HL-60/S4 (cell line): Measurements from ENCODE around the gene TOR1B.
"Not testable (repeated sequence)": the region's sequence is repeated elsewhere in the genome, so short reads cannot be mapped to it uniquely, and the experiment has no call there.

Experiments used
- in situ Hi-C: fragments of 300-500 bp; cut with MboI; formaldehyde crosslinking; loops from 2 replicates; pipeline ENCODE4 v1.14.3; 2022; ENCODE audit warnings: low sequenced_read_pairs

TOR1B gene

DNA sequence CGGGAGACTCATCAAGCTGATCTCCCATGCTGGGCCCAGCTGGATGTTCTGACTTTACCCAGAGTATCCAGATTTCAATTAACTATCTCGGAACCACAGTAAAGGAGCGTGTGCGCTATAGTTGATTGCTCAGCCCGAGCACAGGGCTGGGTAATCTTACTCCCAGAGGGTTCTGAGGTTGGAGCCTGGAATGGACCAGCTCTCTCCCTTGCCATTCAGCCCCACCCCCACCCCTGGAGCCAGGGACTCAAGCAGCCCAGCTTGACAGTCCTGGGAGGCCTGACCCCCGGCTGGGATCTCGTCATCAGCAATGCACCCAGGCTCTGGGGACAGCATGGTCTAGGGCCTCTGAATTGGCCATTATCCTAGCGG is 26.4 kb upstream of the TOR1B start:
- in situ Hi-C loops, result no loop called here

DNA sequence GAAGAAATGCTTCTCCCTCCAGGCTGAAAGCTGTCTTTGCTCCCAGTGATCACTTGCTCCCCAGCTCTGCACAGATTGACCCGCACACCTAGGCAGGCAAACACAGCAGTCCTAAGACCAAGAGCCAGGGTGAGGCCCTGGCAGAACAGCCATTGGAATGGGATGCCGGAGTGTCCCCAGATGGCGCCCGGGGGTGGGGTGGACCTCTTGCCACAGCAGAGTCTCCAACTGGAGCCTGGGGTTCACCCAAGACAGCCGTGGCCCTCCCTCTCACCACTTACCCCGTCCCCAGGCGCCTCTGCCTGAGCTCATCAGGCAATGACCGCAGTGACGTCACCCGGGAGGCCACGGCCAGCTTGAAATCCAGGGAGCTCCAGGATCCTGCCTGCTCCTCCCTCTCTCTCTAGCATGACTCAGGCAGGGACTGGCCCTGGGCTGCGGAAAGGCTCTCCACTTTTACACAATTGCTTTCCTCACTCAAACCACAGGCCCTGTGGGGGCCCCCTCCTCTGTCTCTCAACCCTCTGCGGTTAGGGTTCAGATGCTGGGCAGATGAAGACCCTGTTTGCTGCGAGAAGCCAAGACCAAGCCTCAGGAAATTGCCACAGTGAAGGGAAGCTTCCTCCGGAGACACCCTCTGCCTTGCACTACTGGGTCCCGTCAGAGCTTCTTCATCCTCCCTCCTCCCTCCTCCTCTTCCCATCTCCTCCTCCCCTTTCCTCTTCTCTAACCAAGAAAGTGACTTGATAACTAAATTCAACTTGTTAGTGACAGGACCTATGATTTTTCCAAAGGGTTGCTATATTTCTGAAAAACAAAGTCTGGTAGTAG is 25.8 kb upstream of the TOR1B start:
- in situ Hi-C loops, result no loop called here

- in situ Hi-C loops, result no loop called here
These were observed 25.2 kb upstream of the TOR1B start for GRCh38 chr9:129777769-129778130.

DNA sequence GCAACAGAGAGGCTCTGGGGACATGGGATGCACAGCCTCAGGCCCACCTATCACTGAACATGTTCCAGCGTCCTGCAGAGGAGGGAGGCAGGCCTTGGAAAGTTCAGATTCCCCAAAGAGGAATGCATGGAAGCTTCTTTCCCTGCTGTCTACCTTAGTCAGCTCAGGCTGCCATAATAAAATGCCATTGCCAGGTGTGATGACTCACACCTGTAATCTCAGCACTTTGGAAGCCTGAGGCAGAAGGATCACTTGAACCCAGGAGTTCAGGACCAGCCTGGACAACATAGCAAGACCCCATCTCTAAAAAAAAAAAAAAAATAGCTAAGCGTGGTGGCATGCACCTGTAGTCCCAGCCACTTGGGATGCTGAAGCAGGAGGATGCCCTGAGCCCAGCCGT is 24.5 kb upstream of the TOR1B start:
- in situ Hi-C loops, result no loop called here

GRCh38 chr9:129779560-129780190 is 23.3 kb upstream of the TOR1B start:
- in situ Hi-C loops, result loop anchor here (5.0 to 10.0 kb wide), 3 partner anchors 42 to 645 kb away; partner anchors contain the start of gene ASB6

GRCh38 chr9:129781131-129781530 is 21.9 kb upstream of the TOR1B start:
- in situ Hi-C loops, result loop anchor here (5.0 to 10.0 kb wide), 3 partner anchors 44 to 646 kb away; partner anchors contain the start of gene ASB6

GRCh38 chr9:129781981-129782380 is 21.0 kb upstream of the TOR1B start:
- in situ Hi-C loops, result loop anchor here (5.0 to 10.0 kb wide), 3 partner anchors 45 to 647 kb away; partner anchors contain the start of gene ASB6

DNA sequence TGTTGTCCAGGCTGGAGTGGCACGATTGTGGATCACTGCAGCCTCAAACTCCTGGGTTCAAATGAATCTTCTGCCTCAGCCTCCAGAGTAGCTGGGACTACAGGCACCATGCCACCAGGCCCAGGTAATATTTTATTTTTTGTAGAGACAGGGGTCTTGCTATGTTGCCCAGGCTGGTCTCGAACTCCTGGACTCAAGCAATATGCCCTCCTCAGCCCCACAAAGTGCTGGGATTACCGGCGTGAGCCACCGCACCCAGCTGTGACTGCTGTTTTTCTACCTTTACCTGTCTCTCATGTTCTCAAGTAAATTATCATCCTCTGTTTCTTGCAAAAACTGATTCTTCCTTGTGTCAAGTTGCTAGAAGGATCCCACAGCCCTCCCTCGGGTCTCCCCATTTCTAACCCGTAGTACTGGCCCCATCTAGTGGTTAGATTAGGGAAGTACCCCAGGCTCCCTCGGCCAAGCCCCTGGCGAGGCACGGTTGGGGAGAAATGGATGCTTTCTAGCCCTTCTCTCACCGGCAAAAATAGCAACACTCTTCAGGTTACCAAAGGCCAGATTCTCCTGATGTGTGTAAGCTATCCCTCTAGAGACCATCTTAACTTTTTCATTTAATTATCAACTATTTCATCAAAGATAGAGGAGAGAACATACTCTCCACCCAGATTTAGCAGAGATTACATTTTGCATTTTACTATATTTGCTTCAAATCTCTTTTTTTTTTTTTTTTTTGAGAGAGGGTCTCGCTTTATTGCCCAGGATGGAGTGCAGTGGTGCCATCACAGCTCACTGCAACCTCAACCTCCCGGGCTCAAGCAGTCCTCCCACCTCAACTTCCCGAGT is 19.2 kb upstream of the TOR1B start:
- in situ Hi-C loops, result loop anchor here (5.0 to 10.0 kb wide), 3 partner anchors 46 to 649 kb away; partner anchors contain the start of gene ASB6

- in situ Hi-C loops, result loop anchor here (5.0 to 10.0 kb wide), 3 partner anchors 48 to 650 kb away; partner anchors contain the start of gene ASB6
These were observed 18.0 kb upstream of the TOR1B start for GRCh38 chr9:129784970-129785369.

GRCh38 chr9:129785866-129786265 is 17.1 kb upstream of the TOR1B start:
- in situ Hi-C loops, result loop anchor here (10.0 kb wide), 1 partner anchor 651 kb away; no protein-coding TSS in a partner anchor

DNA sequence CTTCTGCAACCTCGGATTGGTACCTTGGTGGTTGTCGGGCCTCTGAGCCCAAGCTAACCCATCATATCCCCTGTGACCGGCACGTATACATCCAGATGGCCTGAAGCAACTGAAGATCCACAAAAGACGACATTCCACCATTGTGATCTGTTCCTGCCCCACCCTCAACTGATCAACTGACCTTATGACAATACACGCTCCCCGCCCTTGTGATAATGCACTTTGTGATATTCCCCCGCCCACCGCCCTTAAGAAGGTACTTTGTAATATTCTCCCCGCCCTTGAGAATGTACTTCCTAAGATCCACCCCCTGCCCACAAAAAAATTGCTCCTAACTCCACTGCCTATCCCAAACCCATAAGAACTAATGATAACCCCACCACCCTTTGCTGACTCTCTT is 16.5 kb upstream of the TOR1B start:
- in situ Hi-C loops, result loop anchor here (10.0 kb wide), 1 partner anchor 652 kb away; no protein-coding TSS in a partner anchor

DNA sequence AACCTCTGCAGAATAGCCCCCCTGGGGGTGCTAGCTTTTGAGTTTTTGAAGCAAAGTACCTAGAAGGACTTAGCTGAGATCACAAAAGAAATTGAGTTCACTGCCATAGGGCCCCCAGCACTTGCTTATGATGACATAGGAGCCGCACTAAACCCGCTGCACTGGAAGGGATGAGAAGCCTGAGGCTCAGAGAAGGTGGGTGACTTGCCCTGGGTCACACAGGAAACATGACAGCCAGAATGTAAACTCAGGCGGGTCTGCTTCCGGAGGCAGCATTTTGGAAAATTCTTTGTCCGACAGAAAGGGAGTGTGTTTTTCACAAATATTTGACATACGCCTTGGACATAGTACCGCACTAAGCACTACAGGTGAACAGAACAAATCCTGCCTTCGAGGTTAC is 8.4 kb upstream of the TOR1B start:
- in situ Hi-C loops, result no loop called here

DNA sequence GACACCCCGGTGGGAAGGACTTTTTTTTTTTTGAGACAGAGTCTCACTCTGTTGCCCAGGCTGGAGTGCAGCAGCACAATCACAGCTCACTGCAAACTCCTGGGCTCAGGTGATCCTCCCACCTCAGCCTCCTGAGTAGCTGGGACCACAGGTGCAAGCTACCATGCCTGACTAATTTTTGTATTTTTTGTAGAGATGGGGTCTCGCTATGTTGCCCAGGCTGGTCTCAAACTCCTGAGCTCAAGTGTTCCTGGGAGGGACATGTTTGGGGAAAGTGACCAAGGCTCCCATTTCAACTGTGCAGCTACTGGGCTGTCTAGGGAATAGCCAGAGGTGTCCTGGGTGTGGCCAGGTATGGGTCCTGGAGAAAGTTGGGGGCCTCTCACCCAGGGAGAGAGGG is 7.0 kb upstream of the TOR1B start:
- in situ Hi-C loops, result not testable (repeated sequence)

GRCh38 chr9:129798973-129799372 is 4.0 kb upstream of the TOR1B start:
- in situ Hi-C loops, result no loop called here

- in situ Hi-C loops, result no loop called here
These were observed 1.5 kb upstream of the TOR1B start for GRCh38 chr9:129801504-129801903.

DNA sequence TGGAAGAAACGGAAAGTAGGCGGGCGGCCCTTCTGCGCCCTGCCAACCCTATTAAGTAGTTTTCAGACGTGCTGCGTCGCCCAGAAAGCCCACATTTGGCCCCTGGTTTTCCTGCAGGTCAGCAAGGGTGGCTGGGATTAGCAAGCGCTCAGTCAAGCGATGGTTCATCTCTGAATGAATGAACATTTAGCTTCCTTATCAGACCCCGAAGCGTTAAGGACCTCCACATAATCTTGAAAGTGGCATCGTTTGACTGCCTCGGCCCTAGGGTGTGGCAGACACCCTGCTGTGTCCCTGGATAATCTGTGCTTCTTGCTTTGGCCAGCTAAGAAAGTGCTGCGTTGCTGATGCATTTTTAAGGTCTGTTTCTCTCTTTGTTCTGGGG is 684 bp downstream of the TOR1B start:
- in situ Hi-C loops, result no loop called here

GRCh38 chr9:129806061-129806460 is 3.1 kb downstream of the TOR1B start:
- in situ Hi-C loops, result no loop called here

- in situ Hi-C loops, result no loop called here
These were observed 6.4 kb downstream of the TOR1B start for GRCh38 chr9:129809346-129809745.

DNA sequence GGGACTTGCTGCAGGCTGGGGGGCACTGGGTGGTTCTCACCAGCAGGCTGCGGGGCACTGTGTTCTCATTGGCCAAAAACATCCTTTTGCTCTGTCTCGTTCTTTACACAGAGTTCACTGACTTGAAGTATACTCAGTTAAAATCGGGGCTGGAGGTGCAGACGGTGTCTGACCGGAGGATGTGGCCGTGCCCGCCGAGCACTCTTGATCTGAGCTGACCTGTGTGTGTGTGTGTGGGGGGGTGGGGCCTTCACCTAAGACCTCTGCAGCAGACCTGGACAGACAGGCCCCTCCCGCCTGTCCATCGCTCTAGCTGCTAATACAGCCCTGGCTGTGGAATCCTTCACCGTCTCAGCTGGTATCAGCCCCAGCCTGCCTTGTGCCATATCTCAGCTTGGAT is 7.1 kb downstream of the TOR1B start:
- in situ Hi-C loops, result no loop called here

DNA sequence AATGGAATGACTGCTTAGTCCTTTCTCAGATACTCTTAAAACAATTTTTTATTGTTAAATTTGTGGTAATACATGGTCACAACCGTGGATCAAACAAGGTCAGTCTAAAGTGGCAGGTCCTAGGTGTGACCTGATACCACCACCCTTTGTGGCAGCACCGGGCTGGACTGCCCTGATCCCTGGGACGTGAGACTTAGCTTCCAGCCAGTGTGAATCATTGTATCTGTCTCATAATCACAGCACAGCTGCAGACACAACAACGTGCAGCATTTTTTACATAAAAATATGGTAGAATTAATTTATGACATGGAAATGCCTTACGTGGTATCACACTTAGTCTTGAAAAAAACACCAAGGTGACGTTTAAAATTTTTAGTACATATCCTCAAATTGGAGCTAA is 7.8 kb downstream of the TOR1B start:
- in situ Hi-C loops, result no loop called here

GRCh38 chr9:129811967-129812363 is 9.0 kb downstream of the TOR1B start:
- in situ Hi-C loops, result no loop called here
